Measurements from ENCODE around the gene SH3TC1.

Gene SH3TC1

DNA sequence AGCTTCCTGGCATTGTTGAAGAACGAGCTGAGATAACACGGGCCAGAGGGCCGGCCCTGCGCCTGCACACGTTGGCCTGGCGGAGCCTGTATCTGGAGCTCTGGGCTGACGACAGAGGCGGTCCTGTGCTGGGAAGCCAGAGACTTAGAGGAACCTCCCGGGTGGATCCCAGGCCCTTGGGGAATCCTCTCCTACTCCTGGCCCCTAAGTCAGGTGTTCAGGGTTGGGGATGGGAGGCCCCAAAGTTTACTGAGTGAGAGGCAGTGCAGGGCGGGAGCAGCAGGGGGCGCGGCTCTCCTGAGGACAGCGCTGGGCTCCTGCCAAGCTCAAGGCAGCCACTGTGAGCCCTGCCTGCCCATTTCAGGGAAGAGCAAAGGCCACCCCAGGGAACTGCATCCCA, 68.0 kb downstream of the SH3TC1 start:
- DNase-seq, result peak; percentile 22

GRCh38 chr4:8268211-8268610, 69.1 kb downstream of the SH3TC1 start:
- no peak for DNase-seq

- DNase-seq, result no peak
Measured at GRCh38 chr4:8268901-8269534, 69.9 kb downstream of the SH3TC1 start.

- DNase-seq, result no peak
Measured at GRCh38 chr4:8269535-8270417, 70.7 kb downstream of the SH3TC1 start, which contains the start of gene HTRA3. HTRA3 (plus strand) TSS chr4:8269754; CDS start chr4:8269969, 215 bp downstream.

- DNase-seq, result no peak
Measured at GRCh38 chr4:8270418-8270771, 71.3 kb downstream of the SH3TC1 start.

DNA sequence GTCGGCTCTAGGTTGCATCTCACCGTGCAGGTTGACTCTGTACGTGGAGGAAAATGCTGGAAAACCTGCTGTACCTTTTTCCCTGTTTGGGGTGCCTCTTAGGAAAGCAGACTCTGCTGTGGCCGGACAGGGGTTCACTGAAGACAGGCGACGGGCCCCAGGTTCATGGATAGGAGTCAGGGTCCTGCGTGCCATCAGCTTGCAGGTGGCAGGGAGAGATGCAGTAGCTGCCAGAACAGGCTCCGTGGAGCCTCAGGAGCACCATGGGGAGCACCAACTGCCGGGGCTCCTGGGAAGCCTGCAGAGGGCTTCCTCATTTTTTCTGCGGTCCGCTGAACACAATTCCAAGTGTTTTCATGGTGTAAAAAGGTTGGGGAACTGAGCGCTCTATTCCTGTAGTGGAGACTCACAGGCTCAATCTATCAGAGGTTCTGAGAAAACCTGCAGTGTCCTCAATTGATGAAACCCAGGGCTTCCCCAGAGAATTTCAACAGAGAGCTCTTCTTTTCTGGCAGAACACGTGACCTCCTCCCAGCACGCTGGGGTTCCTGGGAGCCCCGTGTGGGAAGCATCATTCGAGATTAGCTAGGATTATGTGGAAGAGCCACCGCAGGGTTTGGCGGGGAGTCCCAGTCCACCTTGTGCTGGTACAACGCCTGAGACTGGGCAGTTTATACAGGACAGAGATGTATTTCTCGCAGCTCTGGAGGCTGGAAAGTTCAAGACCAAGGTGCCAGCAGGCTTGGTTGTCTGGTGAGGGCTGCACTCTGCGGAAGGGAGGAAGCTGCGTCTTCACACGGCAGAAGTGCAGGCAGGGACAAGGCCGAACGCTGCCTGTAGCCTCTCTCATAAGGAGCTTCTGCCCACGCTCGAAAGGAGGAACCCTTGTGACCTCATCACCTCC, 72.1 kb downstream of the SH3TC1 start:
- DNase-seq, result no peak

- DNase-seq, result no peak
Measured at GRCh38 chr4:8271821-8272220, 72.7 kb downstream of the SH3TC1 start.

GRCh38 chr4:8272472-8273428, 73.7 kb downstream of the SH3TC1 start:
- DNase-seq, result no peak

DNA sequence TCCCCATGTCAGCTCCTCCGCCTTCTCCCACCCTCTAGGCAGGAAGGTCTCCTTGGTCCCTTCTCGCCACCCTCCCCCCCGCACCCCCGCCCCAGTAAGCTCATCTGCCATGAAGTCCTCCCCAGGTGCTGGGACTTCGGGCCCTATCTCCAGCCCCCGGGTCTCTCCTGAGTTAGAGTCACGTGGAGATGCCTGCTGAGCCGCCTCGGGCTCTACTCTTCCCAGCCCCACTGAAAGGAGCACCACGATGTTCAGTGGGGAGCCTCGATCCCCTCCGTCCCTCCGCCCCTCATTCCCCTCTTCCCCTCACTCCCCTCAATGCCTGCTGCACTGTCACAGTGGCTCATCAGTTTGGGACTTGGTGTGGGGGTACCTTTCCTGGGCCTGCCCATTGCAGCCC, 74.4 kb downstream of the SH3TC1 start:
- no peak for DNase-seq

- DNase-seq, result no peak
Measured at GRCh38 chr4:8274066-8274652, 75.1 kb downstream of the SH3TC1 start.

- DNase-seq, result no peak
Measured at GRCh38 chr4:8274765-8275547, 75.9 kb downstream of the SH3TC1 start.

GRCh38 chr4:8275548-8275910, 76.4 kb downstream of the SH3TC1 start:
- DNase-seq, result no peak

GRCh38 chr4:8276358-8277240, 77.5 kb downstream of the SH3TC1 start:
- DNase-seq, result no peak

DNA sequence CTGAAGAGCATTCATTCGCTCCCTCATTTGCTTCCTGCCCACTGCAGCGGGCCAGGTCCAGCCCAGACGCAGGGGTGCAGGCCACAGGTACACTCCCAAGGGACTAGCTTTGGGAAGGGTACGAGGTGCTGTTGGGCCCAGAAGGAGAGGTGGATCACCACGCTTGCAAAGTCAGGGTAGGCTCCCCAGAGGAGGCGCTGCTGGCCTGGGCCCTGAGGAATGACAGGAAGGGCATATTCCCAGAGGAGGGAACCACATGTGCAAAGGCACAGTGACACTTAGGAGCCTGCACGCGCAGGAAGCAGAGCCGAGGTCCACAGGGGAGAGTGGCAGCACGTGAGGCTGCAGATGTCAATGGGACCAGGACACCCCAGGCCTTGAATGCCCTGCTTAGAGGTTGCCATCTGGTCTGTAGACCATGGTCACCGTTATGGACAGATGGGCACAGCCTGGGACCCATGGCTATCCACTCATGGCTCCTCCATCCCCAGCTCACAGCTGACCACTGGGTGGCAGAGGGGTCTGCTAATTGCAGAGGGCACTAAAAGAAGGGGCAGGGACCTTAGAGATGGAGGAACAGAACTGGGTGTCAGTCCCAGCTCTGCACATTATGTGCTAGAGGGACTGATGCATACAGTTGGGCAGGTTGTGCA, 78.4 kb downstream of the SH3TC1 start:
- no peak for DNase-seq

DNA sequence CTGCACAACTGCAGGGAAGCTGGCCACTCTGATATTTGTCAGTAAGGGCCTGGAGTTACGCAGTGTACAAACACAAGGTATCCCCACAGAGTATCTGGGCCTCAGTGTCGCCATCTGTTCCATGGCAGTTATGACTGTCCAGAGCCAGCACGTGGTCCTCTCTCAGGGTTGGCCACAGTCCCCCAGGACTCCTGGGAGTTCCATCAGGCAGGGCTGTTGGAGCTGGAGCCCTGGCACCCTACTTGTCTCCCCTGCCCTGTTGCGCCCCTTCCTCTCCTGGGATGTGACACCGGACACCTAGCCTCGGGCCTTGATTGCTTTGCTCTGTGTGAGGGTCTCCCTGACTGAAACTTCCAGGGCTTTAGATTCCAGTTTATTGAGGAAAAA, 78.9 kb downstream of the SH3TC1 start:
- DNase-seq, result no peak

DNA sequence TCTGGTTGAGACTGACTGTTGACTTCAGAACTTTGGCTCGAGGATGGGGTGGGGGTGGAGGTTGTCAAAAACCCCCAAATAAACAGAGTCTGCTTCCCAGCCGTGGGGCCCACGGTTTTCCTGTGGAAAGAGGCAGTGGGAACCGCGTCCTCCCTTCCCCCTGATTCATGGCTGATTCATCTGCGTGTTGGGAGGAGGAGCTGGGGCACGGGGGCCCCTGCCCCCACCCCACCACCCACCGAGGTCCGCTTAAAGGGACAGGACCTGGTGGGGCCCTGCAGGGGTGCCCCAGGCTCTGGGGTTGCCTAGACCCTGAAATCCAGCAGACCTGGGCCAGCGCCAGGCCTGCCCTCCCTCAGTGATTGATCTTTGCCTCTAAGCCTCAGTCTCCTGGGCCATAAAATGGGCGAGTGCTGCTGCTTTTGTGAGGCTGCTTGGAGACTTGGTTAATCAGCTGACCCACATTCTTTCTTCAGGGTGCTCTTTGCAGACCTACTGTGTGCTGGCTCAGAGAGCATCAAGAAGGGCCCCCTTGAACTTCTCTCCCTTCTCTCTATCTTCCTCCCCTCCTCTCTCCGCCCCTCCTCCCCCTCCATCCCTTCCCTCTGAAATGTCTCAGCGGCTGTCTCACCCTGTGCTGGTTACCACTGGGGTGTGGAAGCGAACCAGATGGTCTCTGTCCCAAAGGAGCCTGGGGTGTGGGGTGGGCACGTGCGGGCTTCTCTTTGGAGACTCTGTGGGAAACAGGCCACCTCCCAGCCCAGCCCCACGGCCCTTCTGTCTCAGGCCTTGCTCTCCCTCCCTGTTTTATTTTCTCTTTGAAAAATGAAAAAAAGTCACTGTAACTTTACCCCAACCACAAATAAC, 79.6 kb downstream of the SH3TC1 start:
- DNase-seq, result no peak

DNA sequence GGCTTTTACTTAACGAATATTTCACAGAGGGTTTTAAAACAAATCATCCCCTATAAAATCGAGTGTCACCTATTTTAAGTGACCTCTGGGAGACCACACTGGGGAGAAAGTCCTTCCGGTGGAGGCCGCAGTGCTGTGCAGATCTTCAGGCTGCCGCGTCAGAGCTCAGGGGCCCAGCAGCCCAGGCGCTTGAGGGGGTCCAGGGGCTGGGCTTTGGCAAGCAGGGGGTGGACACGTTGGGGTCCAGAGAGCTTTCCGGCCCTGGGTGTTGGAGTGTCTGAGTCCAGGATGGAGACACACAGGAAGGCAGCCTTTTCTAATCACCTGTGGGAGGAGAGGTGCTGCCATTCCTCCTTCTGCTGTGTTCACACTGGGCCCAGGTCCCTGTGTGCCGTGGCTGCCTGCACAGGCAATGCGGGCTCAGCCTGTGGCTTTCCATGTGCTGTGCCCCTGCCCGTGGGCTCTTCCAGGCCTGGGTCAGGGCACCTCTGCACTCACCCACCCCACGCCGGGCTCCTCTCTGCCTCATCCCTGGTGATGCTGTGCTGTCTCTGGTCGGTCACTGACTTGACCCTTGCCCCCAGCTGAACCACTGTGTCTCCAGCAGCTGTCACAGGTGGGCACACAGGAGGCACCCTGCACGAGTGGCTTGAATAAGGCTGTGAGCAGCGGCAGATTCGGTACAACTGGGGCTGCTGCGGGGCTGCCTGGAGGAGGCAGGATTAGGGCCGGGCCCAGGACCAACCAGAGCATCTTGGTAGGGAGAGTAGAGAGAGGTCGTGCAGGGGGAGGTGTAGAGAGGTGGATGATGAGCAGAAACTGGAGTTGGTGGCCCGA, 80.4 kb downstream of the SH3TC1 start:
- DNase-seq, result no peak
